ENCODE data around the gene ARMC8. TPM values are rescaled to one million over a fixed set of nuclear protein-coding genes. Genes with fewer than 3 reads are reported as not detected.

The ARMC8 gene
- total RNA-seq, 1 donor from 2014 or later = 80.3 TPM

- H3K27ac ChIP-seq = no peak overlapping the region
- peaks cover 16% of the 10 kb centered on the region for H3K36me3 Mint-ChIP-seq
- H3K4me1 ChIP-seq = peaks cover 11% of the 10 kb centered on the region
- H3K36me3 ChIP-seq = no peaks in the 10 kb centered on the region
- peaks cover 2% of the 10 kb centered on the region for H3K9me3 Mint-ChIP-seq
- H3K4me3 ChIP-seq = peak overlapping the region; percentile 67
- peaks cover 3% of the 10 kb centered on the region for H3F3A ChIP-seq (ENCODE audit: low read depth)
- peaks cover 28% of the 10 kb centered on the region for H3K79me2 ChIP-seq (ENCODE audit: low read depth)
- peak overlapping the region; percentile 94 for H3K4me2 ChIP-seq
- peaks cover 2% of the 10 kb centered on the region for H3K27me3 ChIP-seq
- peak overlapping the region; percentile 53 for H3K9ac ChIP-seq
- no peaks in the 10 kb centered on the region for H3K9me3 ChIP-seq (ENCODE audit: low read depth)
- peak overlapping the region; percentile 99 for H3K4me3 Mint-ChIP-seq
- TF ChIP-seq CTCF (IDR thresholded peaks at IDR 0.05) (no peak), EZH2 (IDR thresholded peaks at IDR 0.05) (no peak), EZH2phosphoT487 (IDR thresholded peaks at IDR 0.05) (no peak)
- H3K4me1 Mint-ChIP-seq = peaks cover 20% of the 10 kb centered on the region
- H3K27me3 Mint-ChIP-seq (ENCODE audit: insufficient read depth, low read depth) = no peaks in the 10 kb centered on the region
- H4K20me1 ChIP-seq (ENCODE audit: low read depth) = no peaks in the 10 kb centered on the region
- no peak for DNase-seq (ENCODE audit: low spot score)
- H2AFZ ChIP-seq (replicated peaks) = peak overlapping the region; percentile 99
- peak overlapping the region; percentile 98 for H3K27ac Mint-ChIP-seq
Observed at GRCh38 chr3:138173769-138174420, 13.2 kb upstream of the ARMC8 start.

GRCh38 chr3:138174421-138175131 is 12.5 kb upstream of the ARMC8 start, which contains the start of gene DBR1:
Gene DBR1 (minus strand): TSS chr3:138174921. CDS start chr3:138174795, 126 bp downstream.
- TF ChIP-seq CTCF (IDR thresholded peaks at IDR 0.05) = no peak
- peak; percentile 36 for TF ChIP-seq EZH2 (IDR thresholded peaks at IDR 0.05)
- Histone ChIP-seq H4K20me1 (ENCODE audit: low read depth) (no peaks in the 10 kb centered on the region), H2AFZ (replicated peaks) (peak within 1 kb of the TSS; percentile 99), H3F3A (ENCODE audit: low read depth) (peaks cover 3% of the 10 kb centered on the region), H3K79me2 (ENCODE audit: low read depth) (peaks cover 28% of the 10 kb centered on the region), H3K27me3 (peaks cover 7% of the 10 kb centered on the region), H3K27ac (no peak within 1 kb of the TSS), H3K9me3 (ENCODE audit: low read depth) (no peaks in the 10 kb centered on the region), H3K9ac (peak within 1 kb of the TSS; percentile 53), H3K4me2 (peak within 1 kb of the TSS; percentile 94), H3K4me3 (peak within 1 kb of the TSS; percentile 67), H3K4me1 (peaks cover 11% of the 10 kb centered on the region), H3K36me3 (no peaks in the 10 kb centered on the region)
- H3K27ac Mint-ChIP-seq = peak within 1 kb of the TSS; percentile 98
- peak within 1 kb of the TSS; percentile 99 for H3K4me3 Mint-ChIP-seq
- H3K4me1 Mint-ChIP-seq = peaks cover 20% of the 10 kb centered on the region
- peaks cover 15% of the 10 kb centered on the region for H3K36me3 Mint-ChIP-seq
- peak; percentile 80 for DNase-seq (ENCODE audit: low spot score)
- peaks cover 2% of the 10 kb centered on the region for H3K9me3 Mint-ChIP-seq
- H3K27me3 Mint-ChIP-seq (ENCODE audit: insufficient read depth, low read depth) = no peaks in the 10 kb centered on the region

GRCh38 chr3:138180375-138181029 is 6.6 kb upstream of the ARMC8 start:
- no peak for TF ChIP-seq EZH2 (IDR thresholded peaks at IDR 0.05)
- TF ChIP-seq CTCF (IDR thresholded peaks at IDR 0.05) = peak; percentile 50
- H3F3A ChIP-seq (ENCODE audit: low read depth) = peaks cover 3% of the 10 kb centered on the region
- peak; percentile 23 for DNase-seq (ENCODE audit: low spot score)
- no peak overlapping the region for H3K27ac ChIP-seq
- H3K79me2 ChIP-seq (ENCODE audit: low read depth) = no peaks in the 10 kb centered on the region
- H3K4me2 ChIP-seq = no peak overlapping the region
- no peak overlapping the region for H3K4me3 Mint-ChIP-seq
- no peaks in the 10 kb centered on the region for H3K9me3 Mint-ChIP-seq
- no peak overlapping the region for H3K27ac Mint-ChIP-seq
- H3K9ac ChIP-seq = no peak overlapping the region
- no peaks in the 10 kb centered on the region for H3K4me1 ChIP-seq
- no peak overlapping the region for H3K4me3 ChIP-seq
- no peaks in the 10 kb centered on the region for H3K4me1 Mint-ChIP-seq
- H4K20me1 ChIP-seq (ENCODE audit: low read depth) = no peaks in the 10 kb centered on the region
- H2AFZ ChIP-seq (replicated peaks) = no peak overlapping the region
- H3K27me3 ChIP-seq = peaks cover 24% of the 10 kb centered on the region
- peaks cover 12% of the 10 kb centered on the region for H3K27me3 Mint-ChIP-seq (ENCODE audit: insufficient read depth, low read depth)
- no peaks in the 10 kb centered on the region for H3K9me3 ChIP-seq (ENCODE audit: low read depth)
- no peaks in the 10 kb centered on the region for H3K36me3 Mint-ChIP-seq
- no peaks in the 10 kb centered on the region for H3K36me3 ChIP-seq

Measured in neural progenitor cell (in vitro differentiated cells).